Small intestine (tissue), 7 donors: Measurements from ENCODE around the gene PRKRA. TPM values are rescaled to one million over a fixed set of nuclear protein-coding genes. Genes with fewer than 3 reads are reported as not detected.
"Not testable (repeated sequence)": the region's sequence is repeated elsewhere in the genome, so short reads cannot be mapped to it uniquely, and the experiment has no call there.

Experiments used
- DNase-seq, 2 donors: peaks; one replicate each; pipeline versions ENCODE4 v3.0.0 to v3.0.0-alpha.2; 2013
- FAIRE-seq: peaks from 2 replicates; lab custom pipeline; 2012; peaks lifted over from hg19 to GRCh38; lab: Jason Lieb, UNC
- H3K27ac ChIP-seq, 3 donors: one replicate each; pipeline ENCODE4 v1.5.1; 2013; ENCODE audit warnings: low read length in 2 of 3, mild to moderate bottlenecking in 2 of 3, control low read depth in 1 of 3, inconsistent platforms in 1 of 3, low read depth in 1 of 3, moderate library complexity in 1 of 3
- H3K27me3 ChIP-seq, 3 donors: one replicate each; pipeline ENCODE4 v1.6.1; 2013; ENCODE audit warnings: low read length in 3 of 3, inconsistent platforms in 1 of 3; ENCODE audit not compliant: control insufficient read depth in 3 of 3, insufficient read depth in 3 of 3
- H3K36me3 ChIP-seq, 3 donors: one replicate each; pipeline ENCODE4 v1.6.1; 2013; ENCODE audit warnings: low read length in 3 of 3, inconsistent platforms in 1 of 3, low read depth in 1 of 3, mild to moderate bottlenecking in 1 of 3, moderate library complexity in 1 of 3; ENCODE audit not compliant: control insufficient read depth in 3 of 3, insufficient read depth in 2 of 3
- H3K4me1 ChIP-seq, 3 donors: one replicate each; pipeline ENCODE4 v1.6.1; 2013; ENCODE audit warnings: low read length in 2 of 3, inconsistent platforms in 1 of 3, low read depth in 1 of 3, mild to moderate bottlenecking in 1 of 3, moderate library complexity in 1 of 3; ENCODE audit not compliant: control insufficient read depth in 3 of 3, insufficient read depth in 2 of 3
- H3K4me3 ChIP-seq, 3 donors: one replicate each; pipeline ENCODE4 v1.5.1; 2013; ENCODE audit warnings: low read length in 3 of 3, control low read depth in 1 of 3, inconsistent platforms in 1 of 3, low read depth in 1 of 3, mild to moderate bottlenecking in 1 of 3, moderate library complexity in 1 of 3
- H3K9me3 ChIP-seq, 2 donors: one replicate each; pipeline ENCODE4 v1.6.1; 2013; ENCODE audit warnings: low read depth in 1 of 2, low read length in 1 of 2; ENCODE audit not compliant: control insufficient read depth in 2 of 2, insufficient read depth in 1 of 2
- WGBS, 3 donors: extraction: QIAGEN DNeasy Blood & Tissue Kit; methylation state at CpG; one replicate each; pipeline ENCODE4 v1.1.7; 2013; 5-methylcytosine and 5-hydroxymethylcytosine counted together
- polyA plus RNA-seq, 4 donors: library from polyadenylated mRNA; stranded (reverse) in 3 of 4; unstranded in 1 of 4; fragments of 200-250 nt in 3 of 4; fragments of 120-200 nt in 1 of 4; gene quantifications; one replicate each; pipeline versions ENCODE4 v1.2.1 to v1.2.3, GENCODE V29; 2013
- donor health status: healthy with polysubstance abuse.
- donor health status: control.
- donor health status: control.
- donor health status: Bipolar disorder and iron deficiency.
- donor health status: healthy.

PRKRA gene
- polyA plus RNA-seq, 4 donors, result 26.6 to 37.7 (median 30.3) TPM

DNA sequence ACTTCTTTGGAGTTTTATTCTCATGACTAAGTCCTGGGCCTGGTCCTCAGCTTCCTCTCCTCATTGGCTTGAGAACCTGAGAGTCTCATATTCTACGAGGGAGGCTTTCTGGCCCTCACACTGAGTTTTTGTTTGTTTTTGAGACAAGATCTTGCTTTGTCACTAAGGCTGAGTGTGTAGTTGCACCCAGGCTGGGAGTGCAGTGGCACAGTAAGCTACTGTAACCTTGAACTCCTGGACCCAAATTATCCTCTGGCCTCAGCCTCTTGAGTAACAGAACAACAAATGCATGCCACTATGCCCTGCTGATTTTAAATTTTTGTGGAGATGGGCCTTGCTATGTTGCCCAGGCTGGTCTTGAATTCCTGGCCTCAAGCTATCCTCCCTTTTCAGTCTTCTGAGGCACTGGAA is 22.6 kb downstream of the PRKRA start:
- no peak for FAIRE-seq
- Histone ChIP-seq H3K4me1 (no peaks in the 10 kb centered on the region), H3K27me3 (no peaks in the 10 kb centered on the region), H3K36me3 (peaks cover 2 to 9% (median 5%) of the 10 kb centered on the region in 3 donors), H3K9me3 (no peaks in the 10 kb centered on the region), H3K27ac (no peak overlapping the region), H3K4me3 (no peak overlapping the region)
- 42 to 78% (median 63%) methylated on average over 1 of the region's 1 CpG for WGBS, 3 donors
- DNase-seq, result peak in 1 of 2 donors; percentile 9

DNA sequence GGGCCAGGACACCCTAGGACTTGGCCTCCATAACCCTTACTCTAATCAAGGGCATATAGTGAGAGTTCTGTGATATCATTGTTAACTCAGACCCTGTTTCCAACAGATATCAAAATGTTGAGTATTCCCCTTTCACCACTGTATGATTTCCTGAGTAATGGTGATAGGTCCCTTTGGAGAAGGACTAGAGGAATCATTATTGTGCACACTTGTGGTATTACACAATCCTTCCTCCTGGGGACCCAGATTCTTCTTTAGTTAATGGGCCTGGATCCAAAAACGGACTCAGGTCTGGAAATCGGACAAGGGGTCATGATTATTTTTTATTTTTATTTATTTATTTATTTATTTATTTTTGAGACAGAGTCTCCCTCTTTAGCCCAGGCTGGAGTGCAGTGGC is 23.5 kb downstream of the PRKRA start:
- no peak for FAIRE-seq
- 87 to 95% (median 93%) methylated on average over 2 of the region's 2 CpGs for WGBS, 3 donors

DNA sequence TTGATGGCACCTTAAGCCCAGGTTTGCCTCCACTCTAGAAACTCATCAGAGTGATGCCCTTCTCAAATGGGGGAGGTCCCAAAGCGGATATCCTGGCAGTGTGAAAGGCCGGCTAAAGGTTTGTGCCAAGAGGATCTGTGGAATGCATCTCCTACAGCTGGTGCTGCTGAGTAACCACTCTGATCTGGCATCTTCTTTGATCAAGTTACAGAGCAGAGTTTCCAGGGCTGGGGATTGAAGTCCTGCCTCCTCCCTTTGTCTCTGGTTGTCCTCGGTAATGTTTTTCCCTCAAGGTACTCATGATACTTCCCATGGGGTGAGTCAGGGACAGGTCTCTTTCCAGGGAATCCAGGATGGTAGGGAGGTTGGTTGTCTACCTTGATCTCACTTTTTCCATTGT is 24.6 kb downstream of the PRKRA start:
- no peak for DNase-seq
- Histone ChIP-seq H3K9me3 (peaks cover 0 to 4% of the 10 kb centered on the region in 2 donors), H3K27ac (no peak overlapping the region), H3K4me3 (no peak overlapping the region), H3K36me3 (peaks cover 0 to 9% (median 0%) of the 10 kb centered on the region in 3 donors), H3K27me3 (no peaks in the 10 kb centered on the region), H3K4me1 (no peaks in the 10 kb centered on the region)
- no peak for FAIRE-seq
- 94 to 96% (median 94%) methylated on average over 3 of the region's 3 CpGs for WGBS, 3 donors

More for the DNA sequence above, 23.5 kb downstream of the PRKRA start:
- peaks cover 0 to 9% (median 5%) of the 10 kb centered on the region in 3 donors for H3K36me3 ChIP-seq
- no peak overlapping the region for H3K27ac ChIP-seq
- no peaks in the 10 kb centered on the region for H3K27me3 ChIP-seq
- no peaks in the 10 kb centered on the region for H3K4me1 ChIP-seq
- peaks cover 0 to 3% of the 10 kb centered on the region in 2 donors for H3K9me3 ChIP-seq
- no peak overlapping the region for H3K4me3 ChIP-seq
- no peak for DNase-seq

DNA sequence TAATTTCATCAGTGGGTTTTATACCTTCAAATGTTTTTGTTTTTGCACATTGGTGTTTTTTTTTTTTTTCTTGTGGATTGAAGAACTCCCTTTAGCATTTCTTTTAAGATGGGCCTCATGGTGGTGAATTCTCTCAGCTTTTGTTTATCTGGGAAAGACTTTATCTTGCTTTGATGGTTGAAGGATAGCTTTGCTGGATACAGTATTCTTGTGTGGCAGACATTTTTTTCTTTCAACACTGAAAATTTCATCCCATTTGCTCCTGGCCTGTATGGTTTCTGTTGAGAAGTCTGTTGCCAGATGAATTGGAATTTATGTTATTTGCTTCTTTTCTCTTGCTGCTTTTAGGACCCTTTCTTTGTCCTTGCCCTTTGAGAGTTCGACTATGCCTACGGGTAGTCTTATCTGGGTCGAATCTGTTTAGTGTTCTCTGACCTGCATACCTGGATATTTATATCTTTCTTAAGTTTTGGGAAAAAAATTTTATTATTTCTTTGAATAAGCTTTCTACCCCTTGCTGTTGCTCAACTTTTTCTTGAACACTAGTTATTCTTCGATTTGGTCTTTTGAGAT is 25.6 kb downstream of the PRKRA start:
- Histone ChIP-seq H3K27me3 (no peaks in the 10 kb centered on the region), H3K36me3 (peaks cover 0 to 3% (median 0%) of the 10 kb centered on the region in 3 donors), H3K27ac (no peak overlapping the region), H3K9me3 (peaks cover 0 to 4% of the 10 kb centered on the region in 2 donors), H3K4me3 (no peak overlapping the region), H3K4me1 (no peaks in the 10 kb centered on the region)
- DNase-seq, result no peak
- WGBS, 3 donors, result 93 to 97% (median 95%) methylated on average over 4 of the region's 4 CpGs
- no peak for FAIRE-seq

DNA sequence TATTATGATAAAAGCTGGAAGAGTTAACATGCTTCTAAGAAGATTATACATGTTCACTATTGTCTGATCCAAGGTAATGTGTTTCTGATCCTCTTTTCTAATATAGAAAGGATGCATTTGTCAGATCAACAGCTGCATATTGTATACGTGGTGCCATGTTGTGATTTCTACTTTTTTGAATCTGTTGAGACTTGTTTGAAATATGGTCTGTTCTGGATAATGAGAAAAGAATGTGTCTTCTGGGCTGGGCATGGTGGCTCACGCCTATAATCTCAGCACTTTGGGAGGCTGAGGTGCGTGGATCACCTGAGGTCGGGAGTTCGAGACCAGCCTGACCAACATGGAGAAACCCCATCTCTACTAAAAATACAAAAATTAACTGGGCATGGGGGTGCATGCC is 27.2 kb downstream of the PRKRA start:
- DNase-seq, FAIRE-seq, H3K4me1 ChIP-seq, H3K4me3 ChIP-seq, H3K27ac ChIP-seq, H3K27me3 ChIP-seq, H3K9me3 ChIP-seq, H3K36me3 ChIP-seq: not testable (repeated sequence)
- 90 to 94% (median 92%) methylated on average over 5 of the region's 5 CpGs for WGBS, 3 donors

DNA sequence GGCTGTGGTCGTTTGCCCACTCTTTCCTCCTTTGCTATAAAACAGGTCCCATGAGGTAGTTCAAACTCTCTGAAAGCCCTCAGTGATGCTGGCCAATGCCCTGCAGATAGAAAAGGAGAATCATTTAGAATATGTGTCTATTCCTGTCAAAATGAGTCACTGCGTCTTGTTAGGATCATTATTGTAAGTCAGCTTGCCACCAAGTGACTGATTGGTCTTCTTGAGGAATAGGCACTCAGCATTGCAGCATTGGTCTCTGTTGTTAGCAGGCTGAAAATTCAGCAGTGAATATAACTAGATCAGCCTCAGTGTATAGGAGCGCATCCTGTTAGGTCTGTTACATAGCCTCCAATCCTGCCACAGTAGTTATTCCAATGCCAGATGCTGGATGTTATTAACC is 28.9 kb downstream of the PRKRA start:
- Histone ChIP-seq H3K27me3 (no peaks in the 10 kb centered on the region), H3K9me3 (peaks cover 0 to 4% of the 10 kb centered on the region in 2 donors), H3K4me1 (no peaks in the 10 kb centered on the region), H3K27ac (no peak overlapping the region), H3K36me3 (no peaks in the 10 kb centered on the region), H3K4me3 (no peak overlapping the region)
- WGBS, 3 donors, result 75 to 84% (median 78%) methylated on average over 3 of the region's 3 CpGs
- DNase-seq (no peak), FAIRE-seq (no peak)

DNA sequence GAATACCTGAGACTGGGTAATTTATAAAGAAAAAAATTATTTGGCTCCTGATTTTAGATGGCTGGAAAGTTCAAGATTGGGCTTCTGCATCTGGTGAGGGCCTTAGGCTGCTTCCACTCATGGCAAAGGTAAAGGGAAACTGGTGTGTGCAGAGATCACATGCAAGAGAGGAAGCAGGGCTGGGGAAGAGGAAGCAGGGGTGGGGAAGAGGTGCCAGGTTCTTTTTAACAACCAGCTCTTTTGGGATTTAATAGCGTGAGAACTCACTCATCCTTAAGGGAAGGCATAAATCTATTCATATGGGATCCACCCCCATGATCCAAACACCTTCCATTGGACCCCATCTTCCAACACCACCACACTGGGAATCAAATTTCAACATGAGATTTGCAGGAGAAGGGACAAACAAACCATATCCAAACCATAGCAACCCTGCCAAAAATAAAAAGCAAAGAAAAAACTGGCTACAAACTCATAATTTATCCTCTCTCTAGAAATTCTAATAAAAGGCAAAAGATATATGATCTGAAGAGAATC is 30.4 kb downstream of the PRKRA start:
- WGBS, 3 donors, result 46 to 76% (median 50%) methylated on average over 1 of the region's 1 CpG
- no peaks in the 10 kb centered on the region for H3K4me1 ChIP-seq

DNA sequence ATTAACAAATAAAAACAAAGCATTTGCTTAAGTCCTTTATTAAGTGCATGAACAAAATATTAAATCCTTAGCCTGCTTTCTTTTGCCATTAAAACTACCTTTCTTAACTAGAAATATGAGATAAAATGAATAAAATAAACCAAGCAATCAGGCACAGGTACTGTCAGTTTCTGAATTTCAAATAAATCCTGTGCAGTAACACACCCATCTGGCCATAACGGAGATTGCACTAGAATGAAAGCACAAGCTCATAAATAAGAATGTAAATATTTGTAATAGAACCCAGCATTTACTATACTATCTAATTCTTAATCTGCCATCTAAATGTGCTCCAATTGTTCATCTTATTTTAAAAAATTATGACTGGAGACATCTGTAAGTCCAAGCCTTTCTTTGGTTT is 31.9 kb downstream of the PRKRA start:
- 9 to 37% (median 29%) methylated on average over 1 of the region's 1 CpG for WGBS, 3 donors
- Histone ChIP-seq H3K36me3 (no peaks in the 10 kb centered on the region), H3K4me3 (no peak overlapping the region), H3K27ac (no peak overlapping the region), H3K9me3 (peaks cover 0 to 4% of the 10 kb centered on the region in 2 donors), H3K27me3 (no peaks in the 10 kb centered on the region), H3K4me1 (no peaks in the 10 kb centered on the region)
- DNase-seq (peak; percentile 21 to 39), FAIRE-seq (no peak)

More for the DNA sequence above, 30.4 kb downstream of the PRKRA start:
- Histone ChIP-seq H3K36me3 (no peaks in the 10 kb centered on the region), H3K27ac (no peak overlapping the region), H3K4me3 (no peak overlapping the region), H3K9me3 (peaks cover 0 to 4% of the 10 kb centered on the region in 2 donors), H3K27me3 (no peaks in the 10 kb centered on the region)
- FAIRE-seq (no peak), DNase-seq (no peak)
